ENCODE measurements around the gene TRAPPC3L. TPM values are rescaled to one million over a fixed set of nuclear protein-coding genes. Genes with fewer than 3 reads are reported as not detected.

Gene TRAPPC3L
- polyA plus RNA-seq, 1 of the 3 experiments (the other 2 are of a cell fraction) = 0.03 TPM

DNA sequence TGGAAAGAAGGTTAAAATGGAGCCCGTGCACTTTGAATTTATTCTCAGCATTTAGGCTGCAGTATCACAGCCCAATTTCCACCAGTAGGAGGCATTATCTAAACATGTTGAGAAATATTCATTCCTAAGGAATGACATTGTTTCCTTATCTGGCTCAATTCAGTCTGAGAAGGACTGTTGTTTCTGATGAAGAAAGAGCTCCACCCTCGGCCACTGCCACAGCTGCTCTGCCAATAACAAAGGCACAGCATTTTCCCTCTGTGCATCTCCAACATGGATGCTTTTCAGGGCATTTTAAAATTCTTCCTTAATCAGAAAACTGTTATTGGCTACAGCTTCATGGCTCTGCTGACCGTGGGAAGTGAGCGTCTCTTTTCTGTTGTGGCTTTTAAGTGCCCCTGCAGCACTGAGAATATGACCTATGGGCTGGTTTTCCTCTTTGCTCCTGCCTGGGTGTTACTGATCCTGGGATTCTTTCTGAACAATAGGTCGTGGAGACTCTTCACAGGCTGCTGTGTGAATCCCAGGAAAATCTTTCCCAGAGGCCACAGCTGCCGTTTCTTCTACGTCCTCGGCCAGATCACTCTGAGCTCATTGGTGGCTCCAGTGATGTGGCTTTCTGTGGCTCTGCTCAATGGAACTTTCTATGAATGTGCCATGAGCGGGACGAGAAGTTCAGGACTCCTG is 33.9 kb downstream of the TRAPPC3L start, which contains the start of gene CALHM5 (continued):
- TF ChIP-seq, protein P1, sequence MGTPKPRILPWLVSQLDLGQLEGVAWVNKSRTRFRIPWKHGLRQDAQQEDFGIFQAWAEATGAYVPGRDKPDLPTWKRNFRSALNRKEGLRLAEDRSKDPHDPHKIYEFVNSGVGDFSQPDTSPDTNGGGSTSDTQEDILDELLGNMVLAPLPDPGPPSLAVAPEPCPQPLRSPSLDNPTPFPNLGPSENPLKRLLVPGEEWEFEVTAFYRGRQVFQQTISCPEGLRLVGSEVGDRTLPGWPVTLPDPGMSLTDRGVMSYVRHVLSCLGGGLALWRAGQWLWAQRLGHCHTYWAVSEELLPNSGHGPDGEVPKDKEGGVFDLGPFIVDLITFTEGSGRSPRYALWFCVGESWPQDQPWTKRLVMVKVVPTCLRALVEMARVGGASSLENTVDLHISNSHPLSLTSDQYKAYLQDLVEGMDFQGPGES (IDR thresholded peaks at IDR 0.05; ENCODE audit: low read depth, low read length) = no peak
- TF ChIP-seq RCOR1 (IDR thresholded peaks at IDR 0.05; ENCODE audit: low read length) (no peak), JUND (IDR thresholded peaks at IDR 0.05) (peak; percentile 41), EP300 (IDR thresholded peaks at IDR 0.05; ENCODE audit: borderline replicate concordance in 1 of 2, low read depth in 1 of 2, low read length in 1 of 2) (peak in 1 of 2 experiments; percentile 22; a peak in 1 of 4 replicates), TCF12 (IDR thresholded peaks at IDR 0.05) (peak; percentile 39; the same call in 1 of the 2 replicates), GATA2 (CRISPR knock-in tag; IDR thresholded peaks at IDR 0.05) (no peak), FOXJ3 (CRISPR knock-in tag; IDR thresholded peaks at IDR 0.05) (no peak), RXRA (IDR thresholded peaks at IDR 0.05; ENCODE audit: borderline replicate concordance, low read depth) (peak; percentile 42; the same call in 1 of the 2 replicates)
- TF ChIP-seq, protein P2, sequence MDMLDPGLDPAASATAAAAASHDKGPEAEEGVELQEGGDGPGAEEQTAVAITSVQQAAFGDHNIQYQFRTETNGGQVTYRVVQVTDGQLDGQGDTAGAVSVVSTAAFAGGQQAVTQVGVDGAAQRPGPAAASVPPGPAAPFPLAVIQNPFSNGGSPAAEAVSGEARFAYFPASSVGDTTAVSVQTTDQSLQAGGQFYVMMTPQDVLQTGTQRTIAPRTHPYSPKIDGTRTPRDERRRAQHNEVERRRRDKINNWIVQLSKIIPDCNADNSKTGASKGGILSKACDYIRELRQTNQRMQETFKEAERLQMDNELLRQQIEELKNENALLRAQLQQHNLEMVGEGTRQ (IDR thresholded peaks at IDR 0.05; ENCODE audit: borderline replicate concordance, low read depth, low read length) = no peak

DNA sequence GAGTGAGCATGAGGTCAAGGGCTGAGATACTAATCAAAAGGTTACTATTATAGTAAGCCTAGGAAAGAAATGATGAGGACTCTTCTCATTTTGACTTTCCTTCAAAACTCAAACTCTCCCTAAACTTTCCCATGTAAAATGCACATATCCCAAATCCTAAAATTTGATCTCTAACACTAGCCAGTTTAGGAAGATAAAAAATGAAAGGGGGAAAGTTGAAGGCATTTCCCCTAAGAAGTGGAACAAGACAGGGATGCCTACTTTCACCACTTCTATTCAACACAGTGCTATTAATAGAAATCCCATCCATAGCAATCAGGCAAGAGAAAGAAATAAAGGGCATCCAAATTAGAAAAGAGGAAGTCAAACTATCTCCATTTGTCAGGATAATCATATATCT is 37.0 kb downstream of the TRAPPC3L start:
- Histone ChIP-seq H3K27me3 (ENCODE audit: insufficient read depth) (no peaks in the 10 kb centered on the region), H2AFZ (ENCODE audit: low read depth) (no peak overlapping the region), H3K9ac (no peak overlapping the region), H3F3A (replicated peaks; ENCODE audit: insufficient read depth) (peaks cover 4% of the 10 kb centered on the region), H3K36me3 (replicated peaks in 1 of 2; ENCODE audit: control insufficient read depth in 1 of 2, insufficient read depth in 2 of 2, low read length in 1 of 2) (no peaks in the 10 kb centered on the region), H3K4me1 (ENCODE audit: control insufficient read depth in 1 of 2, insufficient read depth in 2 of 2, low read depth in 1 of 2, low read length in 1 of 2) (peaks cover 0 to 16% of the 10 kb centered on the region in 2 experiments; a peak in 3 of 4 replicates), H4K20me1 (ENCODE audit: insufficient read depth) (no peaks in the 10 kb centered on the region), H3K4me2 (no peak overlapping the region), H3K27ac (ENCODE audit: low read depth in 2 of 2, low read length in 1 of 2) (no peak overlapping the region), H3K9me3 (no peaks in the 10 kb centered on the region), H3K79me2 (ENCODE audit: insufficient read depth) (peaks cover 6% of the 10 kb centered on the region; the same call in 1 of the 2 replicates), H3K4me3 (ENCODE audit: low read depth in 2 of 2, low read length in 1 of 2) (no peak overlapping the region), H3K9me2 (no peaks in the 10 kb centered on the region)
- ChIA-PET POLR2A (no interaction called here), CTCF (no interaction called here)
- TF ChIP-seq TEAD4 (IDR thresholded peaks at IDR 0.05; ENCODE audit: borderline replicate concordance, insufficient read depth) = no peak
- no peak for TF ChIP-seq RAD21 (IDR thresholded peaks at IDR 0.05; ENCODE audit: low read length)
- TF ChIP-seq, protein P2 (IDR thresholded peaks at IDR 0.05; ENCODE audit: borderline replicate concordance, low read depth, low read length) = no peak
- TF ChIP-seq RXRA (IDR thresholded peaks at IDR 0.05; ENCODE audit: borderline replicate concordance, low read depth) = no peak
- DNase-seq = no peak

DNA sequence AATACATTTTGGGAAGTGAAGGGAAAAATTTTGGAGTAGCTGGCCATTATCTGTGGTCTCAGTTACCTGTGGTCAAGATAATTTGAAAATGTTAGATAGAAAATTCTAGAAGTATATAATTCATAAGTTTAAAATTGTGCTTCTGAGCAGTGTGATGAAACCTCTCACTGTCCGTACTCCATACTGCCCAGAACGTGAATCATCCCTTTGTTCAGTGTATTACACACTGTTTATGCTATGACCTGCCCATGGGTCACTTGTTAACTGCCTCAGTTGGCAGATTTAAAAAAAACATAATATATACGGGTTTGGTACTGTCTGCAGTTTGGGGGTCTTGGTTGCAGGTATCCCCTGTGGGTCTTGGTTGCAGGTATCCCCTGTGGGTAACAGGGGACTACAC is 38.2 kb downstream of the TRAPPC3L start:
- DNase-seq = no peak
- WGBS (ENCODE audit: low lambda C conversion rate) = 63% methylated on average over 3 of the region's 3 CpGs
- H3F3A ChIP-seq (replicated peaks; ENCODE audit: insufficient read depth) = peaks cover 4% of the 10 kb centered on the region
- no peak overlapping the region for H3K4me3 ChIP-seq (ENCODE audit: low read depth in 2 of 2, low read length in 1 of 2)
- no peaks in the 10 kb centered on the region for H3K36me3 ChIP-seq (replicated peaks in 1 of 2; ENCODE audit: control insufficient read depth in 1 of 2, insufficient read depth in 2 of 2, low read length in 1 of 2)
- no peak overlapping the region for H3K27ac ChIP-seq (ENCODE audit: low read depth in 2 of 2, low read length in 1 of 2)
- CTCF ChIA-PET = interaction anchor here (0.7 kb wide), 1 partner anchor 219 kb away, joined by 3 read pairs; no protein-coding TSS in a partner anchor
- H3K27me3 ChIP-seq (ENCODE audit: insufficient read depth) = no peaks in the 10 kb centered on the region
- H3K9me2 ChIP-seq = no peaks in the 10 kb centered on the region
- no peaks in the 10 kb centered on the region for H4K20me1 ChIP-seq (ENCODE audit: insufficient read depth)
- no peaks in the 10 kb centered on the region for H3K9me3 ChIP-seq
- POLR2A ChIA-PET = no interaction called here
- peaks cover 0 to 9% of the 10 kb centered on the region in 2 experiments; a peak in 2 of 4 replicates for H3K4me1 ChIP-seq (ENCODE audit: control insufficient read depth in 1 of 2, insufficient read depth in 2 of 2, low read depth in 1 of 2, low read length in 1 of 2)
- H3K79me2 ChIP-seq (ENCODE audit: insufficient read depth) = peaks cover 2% of the 10 kb centered on the region; the same call in 1 of the 2 replicates
- H3K9ac ChIP-seq = no peak overlapping the region
- TF ChIP-seq FOXM1 (IDR thresholded peaks at IDR 0.05; ENCODE audit: low read depth) = no peak
- TF ChIP-seq NFIC (IDR thresholded peaks at IDR 0.05; ENCODE audit: borderline replicate concordance) = no peak
- no peak for TF ChIP-seq GATA2 (CRISPR knock-in tag; IDR thresholded peaks at IDR 0.05)
- TF ChIP-seq POLR2AphosphoS5 (IDR thresholded peaks at IDR 0.05; ENCODE audit: low read depth, low read length) = no peak
- TF ChIP-seq, protein P3, sequence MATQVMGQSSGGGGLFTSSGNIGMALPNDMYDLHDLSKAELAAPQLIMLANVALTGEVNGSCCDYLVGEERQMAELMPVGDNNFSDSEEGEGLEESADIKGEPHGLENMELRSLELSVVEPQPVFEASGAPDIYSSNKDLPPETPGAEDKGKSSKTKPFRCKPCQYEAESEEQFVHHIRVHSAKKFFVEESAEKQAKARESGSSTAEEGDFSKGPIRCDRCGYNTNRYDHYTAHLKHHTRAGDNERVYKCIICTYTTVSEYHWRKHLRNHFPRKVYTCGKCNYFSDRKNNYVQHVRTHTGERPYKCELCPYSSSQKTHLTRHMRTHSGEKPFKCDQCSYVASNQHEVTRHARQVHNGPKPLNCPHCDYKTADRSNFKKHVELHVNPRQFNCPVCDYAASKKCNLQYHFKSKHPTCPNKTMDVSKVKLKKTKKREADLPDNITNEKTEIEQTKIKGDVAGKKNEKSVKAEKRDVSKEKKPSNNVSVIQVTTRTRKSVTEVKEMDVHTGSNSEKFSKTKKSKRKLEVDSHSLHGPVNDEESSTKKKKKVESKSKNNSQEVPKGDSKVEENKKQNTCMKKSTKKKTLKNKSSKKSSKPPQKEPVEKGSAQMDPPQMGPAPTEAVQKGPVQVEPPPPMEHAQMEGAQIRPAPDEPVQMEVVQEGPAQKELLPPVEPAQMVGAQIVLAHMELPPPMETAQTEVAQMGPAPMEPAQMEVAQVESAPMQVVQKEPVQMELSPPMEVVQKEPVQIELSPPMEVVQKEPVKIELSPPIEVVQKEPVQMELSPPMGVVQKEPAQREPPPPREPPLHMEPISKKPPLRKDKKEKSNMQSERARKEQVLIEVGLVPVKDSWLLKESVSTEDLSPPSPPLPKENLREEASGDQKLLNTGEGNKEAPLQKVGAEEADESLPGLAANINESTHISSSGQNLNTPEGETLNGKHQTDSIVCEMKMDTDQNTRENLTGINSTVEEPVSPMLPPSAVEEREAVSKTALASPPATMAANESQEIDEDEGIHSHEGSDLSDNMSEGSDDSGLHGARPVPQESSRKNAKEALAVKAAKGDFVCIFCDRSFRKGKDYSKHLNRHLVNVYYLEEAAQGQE (IDR thresholded peaks at IDR 0.05; ENCODE audit: low read depth, low read length) = no peak
- no peak overlapping the region for H3K4me2 ChIP-seq
- no peak overlapping the region for H2AFZ ChIP-seq (ENCODE audit: low read depth)
